ENCODE results near the gene CEACAM20.
"Not testable (repeated sequence)": the region's sequence is repeated elsewhere in the genome, so short reads cannot be mapped to it uniquely, and the experiment has no call there.

Gene CEACAM20

GRCh38 chr19:44548736-44549135 lies 19.3 kb upstream of the CEACAM20 start:
- Histone ChIP-seq H3K4me1 (ENCODE audit: insufficient read depth, insufficient read length) (no peaks in the 10 kb centered on the region), H3K36me3 (ENCODE audit: insufficient read depth, insufficient read length, low read length) (no peaks in the 10 kb centered on the region), H3K4me3 (ENCODE audit: insufficient read length, low read depth) (no peak overlapping the region), H3K27me3 (ENCODE audit: insufficient read depth, insufficient read length) (no peaks in the 10 kb centered on the region), H3K9me3 (ENCODE audit: insufficient read depth, low read length) (no peaks in the 10 kb centered on the region), H3K9ac (ENCODE audit: insufficient read length, low read depth) (no peak overlapping the region)
- TF ChIP-seq YY1 (IDR thresholded peaks at IDR 0.05; ENCODE audit: insufficient read depth, insufficient read length) (no peak), SUZ12 (IDR thresholded peaks at IDR 0.05; ENCODE audit: extremely low read depth, insufficient read depth, insufficient read length) (no peak), ZNF274 (IDR thresholded peaks at IDR 0.05; ENCODE audit: low read depth, low read length) (no peak)
- DNase-seq (ENCODE audit: low read depth, low spot score) = no peak

- Histone ChIP-seq H3K4me3 (ENCODE audit: insufficient read length, low read depth) (no peak overlapping the region), H3K4me1 (ENCODE audit: insufficient read depth, insufficient read length) (no peaks in the 10 kb centered on the region), H3K9me3 (ENCODE audit: insufficient read depth, low read length) (no peaks in the 10 kb centered on the region), H3K27me3 (ENCODE audit: insufficient read depth, insufficient read length) (no peaks in the 10 kb centered on the region), H3K9ac (ENCODE audit: insufficient read length, low read depth) (no peak overlapping the region), H3K36me3 (ENCODE audit: insufficient read depth, insufficient read length, low read length) (no peaks in the 10 kb centered on the region)
- DNase-seq (ENCODE audit: low read depth, low spot score) = no peak
- TF ChIP-seq YY1 (IDR thresholded peaks at IDR 0.05; ENCODE audit: insufficient read depth, insufficient read length) = no peak
- TF ChIP-seq SUZ12 (IDR thresholded peaks at IDR 0.05; ENCODE audit: extremely low read depth, insufficient read depth, insufficient read length) = no peak
- no peak for TF ChIP-seq ZNF274 (IDR thresholded peaks at IDR 0.05; ENCODE audit: low read depth, low read length)
Measured at GRCh38 chr19:44544031-44544430, 14.6 kb upstream of the CEACAM20 start.

GRCh38 chr19:44542671-44543070 lies 13.2 kb upstream of the CEACAM20 start:
- no peak for DNase-seq (ENCODE audit: low read depth, low spot score)
- TF ChIP-seq YY1 (IDR thresholded peaks at IDR 0.05; ENCODE audit: insufficient read depth, insufficient read length) (no peak), SUZ12 (IDR thresholded peaks at IDR 0.05; ENCODE audit: extremely low read depth, insufficient read depth, insufficient read length) (no peak), ZNF274 (IDR thresholded peaks at IDR 0.05; ENCODE audit: low read depth, low read length) (no peak)
- Histone ChIP-seq H3K9me3 (ENCODE audit: insufficient read depth, low read length) (no peaks in the 10 kb centered on the region), H3K4me1 (ENCODE audit: insufficient read depth, insufficient read length) (no peaks in the 10 kb centered on the region), H3K36me3 (ENCODE audit: insufficient read depth, insufficient read length, low read length) (no peaks in the 10 kb centered on the region), H3K9ac (ENCODE audit: insufficient read length, low read depth) (no peak overlapping the region), H3K27me3 (ENCODE audit: insufficient read depth, insufficient read length) (no peaks in the 10 kb centered on the region), H3K4me3 (ENCODE audit: insufficient read length, low read depth) (no peak overlapping the region)

- no peaks in the 10 kb centered on the region for H3K9me3 ChIP-seq (ENCODE audit: insufficient read depth, low read length)
- TF ChIP-seq SUZ12 (IDR thresholded peaks at IDR 0.05; ENCODE audit: extremely low read depth, insufficient read depth, insufficient read length) = no peak
- no peak for TF ChIP-seq YY1 (IDR thresholded peaks at IDR 0.05; ENCODE audit: insufficient read depth, insufficient read length)
- no peak for TF ChIP-seq ZNF274 (IDR thresholded peaks at IDR 0.05; ENCODE audit: low read depth, low read length)
- no peaks in the 10 kb centered on the region for H3K27me3 ChIP-seq (ENCODE audit: insufficient read depth, insufficient read length)
- no peak for DNase-seq (ENCODE audit: low read depth, low spot score)
- H3K4me1 ChIP-seq (ENCODE audit: insufficient read depth, insufficient read length) = no peaks in the 10 kb centered on the region
- no peak overlapping the region for H3K4me3 ChIP-seq (ENCODE audit: insufficient read length, low read depth)
- no peak overlapping the region for H3K9ac ChIP-seq (ENCODE audit: insufficient read length, low read depth)
- H3K36me3 ChIP-seq (ENCODE audit: insufficient read depth, insufficient read length, low read length) = no peaks in the 10 kb centered on the region
Measured at GRCh38 chr19:44540736-44541135, 11.3 kb upstream of the CEACAM20 start.

GRCh38 chr19:44539991-44540390 lies 10.5 kb upstream of the CEACAM20 start:
- H3K27me3 ChIP-seq (ENCODE audit: insufficient read depth, insufficient read length) = no peaks in the 10 kb centered on the region
- TF ChIP-seq ZNF274 (IDR thresholded peaks at IDR 0.05; ENCODE audit: low read depth, low read length) (no peak), SUZ12 (IDR thresholded peaks at IDR 0.05; ENCODE audit: extremely low read depth, insufficient read depth, insufficient read length) (no peak)

GRCh38 chr19:44539236-44539826 lies 9.9 kb upstream of the CEACAM20 start:
- Histone ChIP-seq H3K9ac (ENCODE audit: insufficient read length, low read depth) (no peak overlapping the region), H3K27me3 (ENCODE audit: insufficient read depth, insufficient read length) (no peaks in the 10 kb centered on the region), H3K4me3 (ENCODE audit: insufficient read length, low read depth) (no peak overlapping the region), H3K4me1 (ENCODE audit: insufficient read depth, insufficient read length) (no peaks in the 10 kb centered on the region), H3K36me3 (ENCODE audit: insufficient read depth, insufficient read length, low read length) (no peaks in the 10 kb centered on the region), H3K9me3 (ENCODE audit: insufficient read depth, low read length) (no peaks in the 10 kb centered on the region)
- no peak for DNase-seq (ENCODE audit: low read depth, low spot score)
- TF ChIP-seq ZNF274 (IDR thresholded peaks at IDR 0.05; ENCODE audit: low read depth, low read length) = no peak

More at GRCh38 chr19:44539991-44540390, 10.5 kb upstream of the CEACAM20 start:
- H3K36me3 ChIP-seq (ENCODE audit: insufficient read depth, insufficient read length, low read length) = no peaks in the 10 kb centered on the region
- no peaks in the 10 kb centered on the region for H3K9me3 ChIP-seq (ENCODE audit: insufficient read depth, low read length)
- DNase-seq (ENCODE audit: low read depth, low spot score) = no peak
- no peaks in the 10 kb centered on the region for H3K4me1 ChIP-seq (ENCODE audit: insufficient read depth, insufficient read length)
- H3K9ac ChIP-seq (ENCODE audit: insufficient read length, low read depth) = no peak overlapping the region
- H3K4me3 ChIP-seq (ENCODE audit: insufficient read length, low read depth) = no peak overlapping the region

GRCh38 chr19:44535361-44535760 lies 5.9 kb upstream of the CEACAM20 start:
- not testable (repeated sequence) for H3K9ac ChIP-seq (ENCODE audit: insufficient read length, low read depth); H3K4me1 ChIP-seq (ENCODE audit: insufficient read depth, insufficient read length)

GRCh38 chr19:44532819-44533218 lies 3.3 kb upstream of the CEACAM20 start:
- H3K9me3 ChIP-seq (ENCODE audit: insufficient read depth, low read length) = no peaks in the 10 kb centered on the region
- no peak for DNase-seq (ENCODE audit: low read depth, low spot score)
- H3K36me3 ChIP-seq (ENCODE audit: insufficient read depth, insufficient read length, low read length) = no peaks in the 10 kb centered on the region
- TF ChIP-seq ZNF274 (IDR thresholded peaks at IDR 0.05; ENCODE audit: low read depth, low read length) (no peak), SUZ12 (IDR thresholded peaks at IDR 0.05; ENCODE audit: extremely low read depth, insufficient read depth, insufficient read length) (no peak), YY1 (IDR thresholded peaks at IDR 0.05; ENCODE audit: insufficient read depth, insufficient read length) (no peak)
- no peaks in the 10 kb centered on the region for H3K27me3 ChIP-seq (ENCODE audit: insufficient read depth, insufficient read length)
- H3K4me1 ChIP-seq (ENCODE audit: insufficient read depth, insufficient read length) = peaks cover 7% of the 10 kb centered on the region
- H3K4me3 ChIP-seq (ENCODE audit: insufficient read length, low read depth) = no peak overlapping the region
- no peak overlapping the region for H3K9ac ChIP-seq (ENCODE audit: insufficient read length, low read depth)

More at GRCh38 chr19:44535361-44535760, 5.9 kb upstream of the CEACAM20 start:
- not testable (repeated sequence) for H3K4me3 ChIP-seq (ENCODE audit: insufficient read length, low read depth); DNase-seq (ENCODE audit: low read depth, low spot score); H3K36me3 ChIP-seq (ENCODE audit: insufficient read depth, insufficient read length, low read length); H3K9me3 ChIP-seq (ENCODE audit: insufficient read depth, low read length); H3K27me3 ChIP-seq (ENCODE audit: insufficient read depth, insufficient read length)

Measured in NT2/D1 (cell line).